ENCODE data around the gene CTDSPL2.
A peak's percentile ranks its signal among the peaks of the same experiment; 100 is the strongest.
"Not testable (repeated sequence)": the region's sequence is repeated elsewhere in the genome, so short reads cannot be mapped to it uniquely, and the experiment has no call there.

The CTDSPL2 gene

GRCh38 chr15:44426975-44427755 lies at the start of gene CTDSPL2:
CTDSPL2 (plus strand) TSS chr15:44427629; CDS start chr15:44459015, 31,386 bp downstream.
- DNase-seq: peak; percentile 90

DNA sequence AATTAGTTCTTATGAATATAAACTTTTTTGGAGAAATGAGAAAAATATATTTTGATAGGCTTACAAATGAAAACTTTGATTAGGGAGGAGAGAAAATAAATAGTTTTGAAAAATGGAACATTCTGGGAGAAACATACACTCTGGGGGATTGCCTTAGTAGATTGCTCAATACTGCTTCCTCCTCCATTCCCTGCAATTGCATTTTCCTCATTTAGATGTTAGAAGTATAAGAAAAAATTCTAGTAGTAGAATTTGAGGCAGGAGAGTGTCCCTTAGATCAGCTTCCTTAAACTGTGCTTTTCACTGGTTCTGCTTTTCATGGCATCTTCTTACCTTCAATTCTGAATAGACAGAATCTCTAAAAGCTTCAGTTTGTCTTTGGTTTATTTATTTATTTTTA lies 46.2 kb upstream of the CTDSPL2 start:
- DNase-seq: no peak

DNA sequence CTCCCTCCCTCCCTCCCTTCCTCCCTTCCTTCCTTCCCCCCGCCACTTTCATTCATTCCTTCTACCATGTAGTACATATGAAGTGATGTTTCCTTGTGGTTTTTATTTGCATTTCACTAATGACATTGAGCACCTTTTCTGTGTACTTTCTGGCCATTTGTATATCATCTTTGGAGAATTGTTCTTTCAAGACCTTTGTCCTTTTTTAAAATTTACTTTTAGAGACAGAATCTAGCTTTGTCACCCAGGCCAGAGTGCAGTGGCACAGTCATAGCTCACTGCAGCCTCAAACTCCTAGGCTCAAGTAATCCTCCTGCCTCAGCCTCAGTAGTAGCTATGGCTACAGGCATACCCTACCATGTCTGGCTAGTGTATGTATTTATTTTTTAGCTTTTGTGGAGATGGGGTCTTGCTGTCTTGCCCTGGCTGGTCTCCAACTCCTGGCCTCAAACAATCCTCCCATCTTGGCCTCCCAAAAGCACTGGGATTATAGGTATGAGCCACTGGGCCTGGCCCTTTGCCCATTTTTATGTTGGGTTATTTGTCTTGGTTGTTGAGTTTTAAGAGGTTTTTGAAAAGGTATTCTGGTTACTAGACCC lies 42.0 kb upstream of the CTDSPL2 start:
- DNase-seq: no peak

GRCh38 chr15:44394062-44394461 lies 33.4 kb upstream of the CTDSPL2 start:
- DNase-seq: no peak

DNA sequence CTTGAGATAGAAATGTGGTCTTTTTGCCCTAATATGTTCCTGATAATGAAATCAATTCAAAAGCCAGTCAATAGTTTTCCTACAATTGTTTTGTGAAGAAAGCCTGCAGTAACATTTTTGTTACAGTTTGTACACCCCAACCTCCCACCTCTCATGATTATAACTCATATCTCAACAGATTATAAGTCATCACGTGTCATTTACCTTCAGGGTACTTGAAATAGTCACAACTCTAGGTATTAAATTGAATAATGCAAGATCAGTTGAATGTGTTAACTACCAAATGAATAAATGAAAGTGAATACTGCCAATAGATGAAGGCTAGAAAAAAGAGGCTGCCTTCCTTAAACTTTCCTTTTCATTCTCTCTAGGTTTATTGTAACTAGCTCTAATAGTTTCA lies 32.9 kb upstream of the CTDSPL2 start:
- no peak for DNase-seq

GRCh38 chr15:44397869-44398268 lies 29.6 kb upstream of the CTDSPL2 start:
- no peak for DNase-seq

- no peak for DNase-seq
These were observed 13.4 kb upstream of the CTDSPL2 start for GRCh38 chr15:44414001-44414400.

GRCh38 chr15:44427756-44428724 lies 611 bp downstream of the CTDSPL2 start:
- DNase-seq: peak; percentile 24

- no peak for DNase-seq
These were observed 8.7 kb downstream of the CTDSPL2 start for GRCh38 chr15:44435893-44436667.

GRCh38 chr15:44438402-44438801 lies 11.0 kb downstream of the CTDSPL2 start:
- no peak for DNase-seq

DNA sequence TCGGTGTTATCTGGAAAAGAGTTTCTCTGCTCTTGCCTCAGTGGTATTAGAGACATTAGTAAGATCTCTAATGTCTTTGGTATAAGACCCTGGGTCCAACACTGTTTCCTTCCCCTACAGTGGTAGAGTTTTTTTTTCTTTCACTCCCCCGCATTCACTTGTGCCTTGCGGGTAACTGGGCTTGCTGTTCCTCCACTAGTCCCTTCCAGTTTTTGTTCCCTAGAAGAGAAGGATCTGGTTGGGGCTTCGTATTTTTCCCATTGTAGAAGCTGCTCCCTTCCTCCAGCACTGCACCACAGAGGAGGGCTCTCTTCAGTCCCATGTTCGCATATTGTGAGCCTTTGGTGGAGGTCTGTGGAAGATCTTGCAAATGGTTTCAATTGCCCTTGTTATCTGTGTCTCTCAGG lies 13.7 kb downstream of the CTDSPL2 start:
- DNase-seq: no peak

DNA sequence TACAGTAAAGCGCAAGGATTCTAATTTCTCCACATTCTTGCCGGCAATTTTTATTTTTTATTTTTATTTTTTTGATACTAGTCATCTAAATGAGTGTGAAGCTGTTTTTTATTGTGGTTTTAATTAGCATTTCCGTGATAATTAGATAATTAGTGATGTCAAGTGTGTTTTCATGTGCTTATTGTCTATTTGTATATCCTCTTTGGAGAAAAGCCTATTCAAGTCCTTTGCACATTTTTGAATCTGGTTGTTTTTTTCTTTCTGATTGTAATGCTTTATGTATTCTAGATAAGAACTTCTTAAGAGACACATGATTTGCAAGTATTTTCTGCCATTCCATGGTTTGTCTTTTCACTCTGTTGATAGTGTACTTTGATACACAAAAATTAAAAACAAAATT lies 16.1 kb downstream of the CTDSPL2 start:
- no peak for DNase-seq

DNA sequence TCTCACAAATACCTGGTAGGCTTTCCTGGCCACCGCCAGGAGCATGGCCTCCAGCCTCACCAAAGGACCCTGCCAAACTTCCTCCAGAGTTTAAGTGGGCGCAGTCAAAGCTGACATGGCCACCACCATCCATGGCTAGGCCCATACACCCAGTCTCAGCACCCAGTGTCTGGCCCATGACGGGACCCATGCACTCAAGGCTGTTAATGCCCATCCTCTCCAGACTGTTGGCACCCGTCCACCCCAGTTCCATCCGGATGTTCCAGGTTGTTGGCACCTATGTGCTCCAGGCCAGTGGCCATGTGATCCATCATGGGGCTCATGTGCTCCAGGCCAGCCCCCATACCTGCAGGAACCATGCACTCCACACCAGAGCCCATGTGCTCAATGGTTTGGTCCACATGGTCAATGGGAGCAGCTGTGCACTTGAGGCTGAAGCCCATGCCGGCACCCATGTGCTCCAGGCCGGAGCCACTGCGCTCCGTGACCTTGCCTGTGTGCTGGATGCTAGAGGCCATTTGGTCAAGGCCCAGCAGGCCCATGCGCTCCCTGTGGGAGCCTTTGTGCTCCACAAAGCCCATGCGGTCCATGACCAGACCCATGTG lies 20.4 kb downstream of the CTDSPL2 start:
- no peak for DNase-seq

DNA sequence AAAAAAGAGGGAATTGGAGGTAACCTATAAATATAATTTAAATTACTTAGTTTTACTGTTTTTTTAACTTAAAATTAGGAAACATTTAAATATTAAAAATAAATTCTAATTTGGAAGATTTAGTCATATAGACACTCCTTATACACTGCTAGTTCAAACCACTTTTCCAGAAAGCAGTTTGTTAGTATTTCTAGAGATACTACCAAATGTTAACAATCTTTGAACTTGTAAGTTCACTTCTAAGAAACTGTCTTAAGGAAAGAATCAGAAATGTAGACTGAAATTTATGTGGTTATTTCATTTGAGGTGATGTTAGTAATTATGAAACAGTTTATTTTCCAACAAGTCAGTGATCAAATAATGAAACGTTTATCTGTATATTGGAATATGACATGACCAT lies 22.7 kb downstream of the CTDSPL2 start:
- no peak for DNase-seq

GRCh38 chr15:44453578-44454283 lies 26.3 kb downstream of the CTDSPL2 start:
- not testable (repeated sequence) for DNase-seq

- DNase-seq: no peak
These were observed 31.0 kb downstream of the CTDSPL2 start for GRCh38 chr15:44458429-44458828.

DNA sequence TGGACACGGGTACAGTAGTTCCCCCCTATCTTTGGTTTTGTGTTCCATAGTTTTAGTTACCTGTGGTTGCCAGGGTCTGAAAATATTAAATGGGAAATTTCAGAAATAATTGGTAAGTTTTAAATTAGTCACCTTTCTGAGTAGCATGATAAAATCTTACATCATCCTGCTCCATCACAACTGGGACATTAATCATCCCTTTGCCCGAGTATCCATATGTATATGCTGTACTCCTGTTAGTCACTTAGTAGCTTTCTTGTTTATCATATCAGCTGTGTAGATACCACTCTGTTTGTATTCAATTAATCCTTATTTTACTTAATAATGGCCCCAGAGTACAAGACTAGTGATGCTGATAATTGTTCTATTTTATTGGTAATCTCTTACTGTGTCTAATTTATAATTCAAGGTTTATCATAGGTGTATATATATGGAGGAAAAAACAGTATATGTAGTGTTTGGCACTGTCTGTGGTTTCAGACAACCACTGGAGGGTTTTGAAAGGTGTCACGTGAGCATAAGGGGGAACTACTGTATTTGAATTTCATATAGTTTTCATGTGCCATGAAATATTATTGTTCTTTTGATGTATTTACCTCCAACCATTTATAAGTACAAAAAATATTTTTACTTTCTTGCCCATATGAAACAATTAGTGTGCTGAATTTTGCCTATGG lies 41.4 kb downstream of the CTDSPL2 start:
- DNase-seq: no peak

GRCh38 chr15:44471885-44472455 lies 44.5 kb downstream of the CTDSPL2 start:
- no peak for DNase-seq

DNA sequence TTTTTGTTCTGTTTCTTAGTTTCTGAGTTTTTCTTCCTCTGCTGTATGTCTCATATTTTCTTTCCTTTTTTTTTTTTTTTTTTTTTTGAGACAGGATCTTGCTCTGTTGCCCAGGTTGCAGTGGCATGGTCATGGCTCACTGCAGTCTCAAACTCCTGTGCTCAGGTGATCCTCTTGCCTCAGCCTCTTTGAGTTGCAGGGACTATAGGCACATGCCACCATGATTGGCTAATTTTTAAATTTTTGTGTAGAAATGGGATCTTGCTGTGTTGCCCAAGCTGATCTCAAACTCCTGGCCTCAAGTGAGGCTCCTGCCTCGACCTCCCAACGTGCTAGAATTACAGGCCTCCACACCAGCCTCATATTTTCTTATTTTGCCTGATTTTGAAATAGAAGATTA lies 51.9 kb downstream of the CTDSPL2 start:
- no peak for DNase-seq

GRCh38 chr15:44482090-44482489 lies 54.7 kb downstream of the CTDSPL2 start:
- no peak for DNase-seq

DNA sequence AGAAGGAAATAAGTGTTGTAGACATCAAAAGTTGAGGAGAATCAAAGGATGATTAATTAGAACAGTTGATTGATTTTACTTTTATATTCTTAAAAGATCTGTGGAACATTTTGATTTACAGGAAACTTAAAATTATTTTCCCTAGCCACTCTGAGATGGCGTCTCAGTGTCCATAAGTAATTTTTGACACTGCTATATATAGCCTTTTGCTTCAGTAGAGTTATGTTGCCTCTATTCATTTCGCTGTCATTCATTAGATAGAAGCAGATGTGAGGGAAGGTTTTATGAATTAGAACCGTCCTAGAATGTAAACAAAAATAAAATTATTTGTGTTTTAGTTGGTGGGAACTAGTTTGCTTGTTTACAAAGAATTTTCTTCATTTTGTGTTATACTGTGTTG lies 58.5 kb downstream of the CTDSPL2 start:
- no peak for DNase-seq

Measured in DMS153 (cell line).